Right atrium auricular region (tissue), 2 donors: ENCODE data around the gene PFKFB2. TPM values are rescaled to one million over a fixed set of nuclear protein-coding genes. Genes with fewer than 3 reads are reported as not detected.

Experiments used
- DNase-seq: peaks from one replicate; pipeline ENCODE4 v3.0.0-alpha.2; 2019; ENCODE audit warnings: low spot score
- H3K27ac ChIP-seq, 2 donors: fragments of 200-600 bp; sonication (generic); 1 replicate in 1 of 2; 2 replicates in 1 of 2; pipeline ENCODE4 v1.5.1; 2016 to 2019
- H3K27me3 ChIP-seq, 2 donors: fragments of 200-600 bp; sonication (generic); one replicate each; pipeline versions ENCODE4 v1.5.1 to v1.6.0; 2017 to 2019
- H3K36me3 ChIP-seq: fragments of 200-600 bp; sonication (generic); one replicate; pipeline ENCODE4 v1.5.1; 2016
- H3K4me1 ChIP-seq, 2 donors: fragments of 200-600 bp; sonication (generic); one replicate each; pipeline versions ENCODE4 v1.5.1 to v1.6.0; 2017 to 2019
- H3K4me3 ChIP-seq, 2 donors: fragments of 200-600 bp; sonication (generic); 1 replicate in 1 of 2; 2 replicates in 1 of 2; pipeline ENCODE4 v1.5.1; 2017 to 2019; ENCODE audit warnings: mild to moderate bottlenecking in 1 of 2, moderate library complexity in 1 of 2
- H3K9me3 ChIP-seq, 2 donors: fragments of 200-600 bp; sonication (generic); one replicate each; pipeline ENCODE4 v1.5.1; 2019
- total RNA-seq, 2 donors: library from RNA; depleted of rRNA; stranded (reverse); fragments of >200 nt; gene quantifications; one replicate each; pipeline ENCODE4 v1.1.0, GENCODE V29; 2016
- TF ChIP-seq, protein P1 (sequence below), 2 donors: fragments of 200-600 bp; sonication (generic); IDR thresholded peaks; one replicate each; pipeline ENCODE4 v1.5.1; 2019; ENCODE audit warnings: antibody characterized with exemption in 2 of 2

PFKFB2 gene
- total RNA-seq, 2 donors from 2014 or later, result 11.8 to 27.5 TPM

DNA sequence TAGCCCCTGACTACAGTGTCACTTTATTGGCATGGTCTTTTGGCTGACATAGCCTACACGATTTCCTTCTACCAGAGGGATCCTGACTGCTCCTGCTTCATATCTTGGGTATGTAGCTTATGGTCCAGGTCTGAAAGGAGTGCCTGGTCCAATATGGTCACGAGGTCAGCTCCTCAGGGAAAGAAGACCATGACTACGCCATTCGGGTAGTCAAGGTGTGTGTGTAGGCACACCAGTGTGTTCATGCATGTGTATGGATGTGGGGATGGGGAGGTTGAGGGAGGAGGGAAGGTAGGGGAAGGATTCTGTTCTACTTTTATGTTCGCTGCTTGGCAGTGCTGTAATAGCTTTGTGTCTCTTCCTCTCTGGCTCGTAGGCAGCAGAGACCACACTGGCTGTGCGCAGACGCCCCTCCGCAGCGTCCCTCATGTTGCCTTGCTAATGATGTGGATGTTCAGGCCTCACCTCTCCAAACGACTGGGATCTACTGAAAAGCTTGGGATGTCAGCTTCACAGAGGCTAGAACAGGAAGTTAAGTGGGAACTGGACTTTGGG, 25.6 kb downstream of the PFKFB2 start:
- no peaks in the 10 kb centered on the region for H3K9me3 ChIP-seq
- no peak overlapping the region for H3K27ac ChIP-seq

DNA sequence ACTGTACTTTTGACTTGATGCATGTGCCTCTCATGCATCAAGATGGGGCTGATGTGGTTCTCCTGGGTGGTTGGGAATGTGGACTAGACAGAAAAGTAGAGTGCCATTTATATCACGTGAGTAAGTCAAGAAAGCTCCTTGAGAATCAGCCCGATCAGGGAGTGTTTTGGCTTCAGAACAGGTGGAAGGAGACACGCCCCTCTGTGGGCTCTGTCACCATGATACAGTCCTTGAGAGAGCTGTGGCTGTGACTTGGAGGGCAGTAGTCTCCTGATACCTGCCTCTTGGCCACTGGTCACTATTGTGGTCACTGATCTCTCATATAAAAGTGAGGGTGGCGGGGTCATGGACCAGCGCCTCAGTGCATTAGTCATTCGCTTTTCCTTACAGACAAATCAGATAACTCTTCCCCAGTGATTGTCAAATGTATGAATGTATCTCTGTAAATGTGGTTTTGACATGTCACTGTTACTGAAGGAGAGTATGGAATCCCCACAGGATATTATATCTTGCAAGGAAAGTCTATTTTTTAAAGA, 26.7 kb downstream of the PFKFB2 start:
- Histone ChIP-seq H3K27ac (no peak overlapping the region), H3K27me3 (no peaks in the 10 kb centered on the region), H3K4me1 (peaks cover 0 to 14% of the 10 kb centered on the region in 2 donors), H3K9me3 (no peaks in the 10 kb centered on the region), H3K4me3 (no peak overlapping the region), H3K36me3 (peaks cover 14% of the 10 kb centered on the region)
- TF ChIP-seq, protein P1, sequence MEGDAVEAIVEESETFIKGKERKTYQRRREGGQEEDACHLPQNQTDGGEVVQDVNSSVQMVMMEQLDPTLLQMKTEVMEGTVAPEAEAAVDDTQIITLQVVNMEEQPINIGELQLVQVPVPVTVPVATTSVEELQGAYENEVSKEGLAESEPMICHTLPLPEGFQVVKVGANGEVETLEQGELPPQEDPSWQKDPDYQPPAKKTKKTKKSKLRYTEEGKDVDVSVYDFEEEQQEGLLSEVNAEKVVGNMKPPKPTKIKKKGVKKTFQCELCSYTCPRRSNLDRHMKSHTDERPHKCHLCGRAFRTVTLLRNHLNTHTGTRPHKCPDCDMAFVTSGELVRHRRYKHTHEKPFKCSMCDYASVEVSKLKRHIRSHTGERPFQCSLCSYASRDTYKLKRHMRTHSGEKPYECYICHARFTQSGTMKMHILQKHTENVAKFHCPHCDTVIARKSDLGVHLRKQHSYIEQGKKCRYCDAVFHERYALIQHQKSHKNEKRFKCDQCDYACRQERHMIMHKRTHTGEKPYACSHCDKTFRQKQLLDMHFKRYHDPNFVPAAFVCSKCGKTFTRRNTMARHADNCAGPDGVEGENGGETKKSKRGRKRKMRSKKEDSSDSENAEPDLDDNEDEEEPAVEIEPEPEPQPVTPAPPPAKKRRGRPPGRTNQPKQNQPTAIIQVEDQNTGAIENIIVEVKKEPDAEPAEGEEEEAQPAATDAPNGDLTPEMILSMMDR (IDR thresholded peaks at IDR 0.05), result no peak
- no peak for DNase-seq

More for the DNA sequence above, 25.6 kb downstream of the PFKFB2 start:
- no peak overlapping the region for H3K4me3 ChIP-seq
- TF ChIP-seq, protein P1 (IDR thresholded peaks at IDR 0.05), result no peak
- peaks cover 14% of the 10 kb centered on the region for H3K36me3 ChIP-seq
- H3K27me3 ChIP-seq, result no peaks in the 10 kb centered on the region
- no peak for DNase-seq
- H3K4me1 ChIP-seq, result peaks cover 0 to 10% of the 10 kb centered on the region in 2 donors

DNA sequence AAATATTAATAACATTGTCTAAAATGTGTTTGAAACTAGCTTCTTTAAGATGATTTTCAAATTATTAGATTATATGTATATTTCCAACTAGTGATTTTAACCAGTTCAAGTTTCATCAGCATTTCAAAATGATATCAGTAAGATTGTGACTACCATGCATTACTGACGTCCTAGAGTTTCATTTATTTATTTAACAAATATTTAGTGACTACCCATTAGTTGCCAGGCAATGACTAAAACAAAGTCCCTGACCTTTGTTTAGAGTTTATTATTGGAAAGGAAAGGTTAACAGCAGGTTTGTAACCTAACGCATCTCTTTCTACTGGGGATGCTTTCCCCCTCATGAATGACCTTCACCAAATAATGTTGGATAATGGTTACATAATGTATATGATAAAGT, 28.0 kb downstream of the PFKFB2 start:
- no peaks in the 10 kb centered on the region for H3K9me3 ChIP-seq
- TF ChIP-seq, protein P1 (IDR thresholded peaks at IDR 0.05), result no peak
- no peak overlapping the region for H3K4me3 ChIP-seq
- no peak for DNase-seq
- no peaks in the 10 kb centered on the region for H3K27me3 ChIP-seq
- H3K36me3 ChIP-seq, result peaks cover 14% of the 10 kb centered on the region
- H3K4me1 ChIP-seq, result peaks cover 0 to 17% of the 10 kb centered on the region in 2 donors
- no peak overlapping the region for H3K27ac ChIP-seq

DNA sequence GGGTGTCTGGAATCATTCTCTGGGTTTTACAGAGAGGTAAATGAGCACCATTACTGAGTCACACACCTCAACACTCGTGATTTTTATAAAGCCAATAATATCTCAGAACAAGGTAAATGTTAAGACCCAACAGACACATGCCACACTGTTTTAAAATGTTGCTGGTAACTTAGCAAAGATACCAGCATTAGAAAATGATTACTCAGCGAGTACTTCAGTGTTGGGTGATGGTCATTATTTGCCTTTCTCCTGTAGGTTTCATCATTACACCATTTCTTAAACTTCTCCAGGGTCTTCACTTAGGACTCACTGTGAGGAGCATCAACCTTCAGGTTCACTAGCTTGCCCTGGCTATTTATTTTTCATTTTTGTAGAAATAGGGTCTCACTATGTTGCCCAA, 28.7 kb downstream of the PFKFB2 start:
- no peaks in the 10 kb centered on the region for H3K9me3 ChIP-seq
- TF ChIP-seq, protein P1 (IDR thresholded peaks at IDR 0.05), result no peak
- no peak overlapping the region for H3K27ac ChIP-seq
- H3K4me1 ChIP-seq, result peaks cover 0 to 16% of the 10 kb centered on the region in 2 donors
- peaks cover 14% of the 10 kb centered on the region for H3K36me3 ChIP-seq
- no peaks in the 10 kb centered on the region for H3K27me3 ChIP-seq
- no peak for DNase-seq
- H3K4me3 ChIP-seq, result no peak overlapping the region

DNA sequence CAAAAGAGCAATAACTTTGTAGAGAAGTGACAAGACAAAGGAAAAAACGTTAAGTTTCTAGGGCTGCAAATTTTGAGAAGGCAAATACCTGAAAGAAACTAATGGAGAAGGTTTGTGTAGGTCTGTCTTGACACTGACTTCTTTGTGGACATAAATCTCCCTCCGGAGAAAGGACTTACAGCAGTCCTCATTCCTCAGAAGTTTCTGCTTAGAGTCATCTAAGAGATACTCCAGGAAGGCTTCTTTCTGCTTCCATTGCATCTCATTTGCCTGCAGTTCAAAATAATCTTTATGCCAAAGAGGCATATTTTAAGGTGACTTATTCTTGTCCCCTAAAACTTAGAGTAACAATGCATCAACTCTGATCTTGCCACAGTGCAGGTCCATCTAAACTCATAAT, 31.2 kb downstream of the PFKFB2 start:
- H3K27ac ChIP-seq, result no peak overlapping the region
- no peak overlapping the region for H3K4me3 ChIP-seq
- DNase-seq, result no peak
- H3K9me3 ChIP-seq, result no peaks in the 10 kb centered on the region
- H3K36me3 ChIP-seq, result peaks cover 10% of the 10 kb centered on the region
- peaks cover 0 to 7% of the 10 kb centered on the region in 2 donors for H3K4me1 ChIP-seq
- no peaks in the 10 kb centered on the region for H3K27me3 ChIP-seq
- TF ChIP-seq, protein P1 (IDR thresholded peaks at IDR 0.05), result no peak
